ENCODE data around the gene FMNL1. TPM values are rescaled to one million over a fixed set of nuclear protein-coding genes. Genes with fewer than 3 reads are reported as not detected.

FMNL1 gene
- polyA plus RNA-seq, 1 donor (not counting 4 experiments of a cell fraction or from before 2014, with no cell fraction given): 0.46 TPM

DNA sequence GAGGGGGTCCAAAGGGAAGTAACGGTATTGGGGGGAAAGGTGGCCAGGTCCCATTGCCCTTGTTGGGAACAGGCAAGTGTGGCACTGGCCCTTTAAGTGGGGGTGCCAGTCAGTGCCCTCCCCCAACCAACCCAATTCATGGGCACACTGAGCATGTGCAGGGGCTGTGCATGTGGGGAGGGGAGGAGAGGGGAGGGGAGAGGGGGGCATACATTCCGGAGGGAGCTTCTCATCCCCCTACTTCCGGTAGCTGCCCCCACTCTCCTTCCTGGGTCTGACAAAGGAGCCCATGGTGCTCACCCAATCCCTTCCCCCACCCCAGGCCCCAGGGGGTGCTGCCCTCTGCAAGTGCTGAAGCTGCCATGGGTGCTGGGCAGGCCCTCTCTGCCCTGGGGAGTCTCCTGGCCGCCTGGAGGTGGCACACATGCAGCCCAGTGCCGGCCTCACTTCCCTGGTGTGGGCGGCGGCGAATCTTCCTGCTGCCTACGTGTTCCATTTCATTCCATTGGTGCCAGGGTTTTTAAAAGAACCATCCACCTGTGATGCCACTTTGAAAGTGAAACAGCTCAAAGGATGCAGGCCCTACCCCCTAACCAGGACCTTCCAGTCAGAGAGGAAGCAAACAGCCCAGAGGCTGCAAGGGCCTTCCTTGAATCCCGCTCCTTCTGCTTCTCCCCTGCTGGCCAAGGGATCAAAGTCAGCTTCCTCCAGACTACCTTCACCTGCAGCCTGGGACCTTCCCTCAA is 49.0 kb upstream of the FMNL1 start:
- peak overlapping the region; percentile 41 to 92 (median 83) for H3K4me3 ChIP-seq (ENCODE audit: control insufficient read depth in 2 of 3, extremely low read depth in 1 of 3, insufficient read depth in 2 of 3, low read depth in 1 of 3, low read length in 3 of 3)
- no peak for TF ChIP-seq EZH2 (IDR thresholded peaks at IDR 0.05; ENCODE audit: low read length)
- TF ChIP-seq, protein P1, sequence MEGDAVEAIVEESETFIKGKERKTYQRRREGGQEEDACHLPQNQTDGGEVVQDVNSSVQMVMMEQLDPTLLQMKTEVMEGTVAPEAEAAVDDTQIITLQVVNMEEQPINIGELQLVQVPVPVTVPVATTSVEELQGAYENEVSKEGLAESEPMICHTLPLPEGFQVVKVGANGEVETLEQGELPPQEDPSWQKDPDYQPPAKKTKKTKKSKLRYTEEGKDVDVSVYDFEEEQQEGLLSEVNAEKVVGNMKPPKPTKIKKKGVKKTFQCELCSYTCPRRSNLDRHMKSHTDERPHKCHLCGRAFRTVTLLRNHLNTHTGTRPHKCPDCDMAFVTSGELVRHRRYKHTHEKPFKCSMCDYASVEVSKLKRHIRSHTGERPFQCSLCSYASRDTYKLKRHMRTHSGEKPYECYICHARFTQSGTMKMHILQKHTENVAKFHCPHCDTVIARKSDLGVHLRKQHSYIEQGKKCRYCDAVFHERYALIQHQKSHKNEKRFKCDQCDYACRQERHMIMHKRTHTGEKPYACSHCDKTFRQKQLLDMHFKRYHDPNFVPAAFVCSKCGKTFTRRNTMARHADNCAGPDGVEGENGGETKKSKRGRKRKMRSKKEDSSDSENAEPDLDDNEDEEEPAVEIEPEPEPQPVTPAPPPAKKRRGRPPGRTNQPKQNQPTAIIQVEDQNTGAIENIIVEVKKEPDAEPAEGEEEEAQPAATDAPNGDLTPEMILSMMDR (optimal IDR thresholded peaks at IDR 0.05 in 1 of 3, IDR thresholded peaks at IDR 0.05 in 1 of 3, conservative IDR thresholded peaks at IDR 0.05 in 1 of 3; ENCODE audit: extremely low read depth in 1 of 3, insufficient read depth in 2 of 3, low read length in 3 of 3): peak in 2 of 3 experiments; percentile 26 to 39
- no peaks in the 10 kb centered on the region for H3K9me3 ChIP-seq (ENCODE audit: control insufficient read depth, low read depth, low read length)
- H3K9me1 ChIP-seq (ENCODE audit: control insufficient read depth, extremely low read depth, insufficient read depth, low read length): no peaks in the 10 kb centered on the region
- dilution Hi-C loops (cut with MboI; ENCODE audit: extremely low pct_ligation_motif_present, low sequenced_read_pairs): no loop called here
- H3K36me3 ChIP-seq (ENCODE audit: control insufficient read depth in 2 of 2, extremely low read depth in 1 of 2, insufficient read depth in 2 of 2, low read length in 2 of 2): no peaks in the 10 kb centered on the region
- H3K9ac ChIP-seq (ENCODE audit: control insufficient read depth, extremely low read depth, insufficient read depth, low read length): peak overlapping the region; percentile 99
- H3K4me2 ChIP-seq (ENCODE audit: control insufficient read depth, extremely low read depth, insufficient read depth, low read depth, low read length): peak overlapping the region; percentile 99
- H3K27me3 ChIP-seq (ENCODE audit: control insufficient read depth, extremely low read depth, insufficient read depth, low read length): no peaks in the 10 kb centered on the region
- H3K27ac ChIP-seq (ENCODE audit: control insufficient read depth, insufficient read depth, low read length): peak overlapping the region; percentile 100
- peak; percentile 95 for DNase-seq (ENCODE audit: low read depth, low spot score)
- no peaks in the 10 kb centered on the region for H4K20me1 ChIP-seq (ENCODE audit: control insufficient read depth, extremely low read depth, insufficient read depth, low read length)
- peaks cover 51% of the 10 kb centered on the region for H3K4me1 ChIP-seq (ENCODE audit: control insufficient read depth, extremely low read depth, insufficient read depth, low read length)
- peak; percentile 86 for FAIRE-seq
- peak overlapping the region; percentile 47 for H2AFZ ChIP-seq (ENCODE audit: control insufficient read depth, low read length)
- H3K79me2 ChIP-seq (ENCODE audit: control insufficient read depth, insufficient read depth, low read length): no peaks in the 10 kb centered on the region

DNA sequence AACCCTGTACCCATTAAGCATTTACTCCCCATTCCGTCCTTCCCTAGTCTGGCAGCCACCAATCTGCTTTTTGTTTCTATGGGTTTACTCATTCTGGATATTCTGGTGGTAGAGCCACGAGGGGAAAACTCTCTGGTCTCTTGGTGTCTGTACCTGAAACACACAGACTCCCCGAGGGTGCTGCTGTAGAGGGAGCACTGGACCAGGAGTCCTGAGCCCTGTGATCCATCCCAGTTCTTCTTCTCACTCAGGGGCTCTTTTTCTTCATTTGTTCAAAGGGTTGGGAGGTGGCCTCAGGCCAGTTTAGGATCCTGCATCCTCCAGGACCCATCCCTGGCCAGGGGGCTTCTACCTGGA is 45.9 kb upstream of the FMNL1 start:
- H2AFZ ChIP-seq (ENCODE audit: control insufficient read depth, low read length): peak overlapping the region; percentile 67
- no peaks in the 10 kb centered on the region for H3K27me3 ChIP-seq (ENCODE audit: control insufficient read depth, extremely low read depth, insufficient read depth, low read length)
- H3K4me1 ChIP-seq (ENCODE audit: control insufficient read depth, extremely low read depth, insufficient read depth, low read length): peaks cover 42% of the 10 kb centered on the region
- H3K9me1 ChIP-seq (ENCODE audit: control insufficient read depth, extremely low read depth, insufficient read depth, low read length): no peaks in the 10 kb centered on the region
- H3K9me3 ChIP-seq (ENCODE audit: control insufficient read depth, low read depth, low read length): no peaks in the 10 kb centered on the region
- H3K9ac ChIP-seq (ENCODE audit: control insufficient read depth, extremely low read depth, insufficient read depth, low read length): peak overlapping the region; percentile 40
- dilution Hi-C loops (cut with MboI; ENCODE audit: extremely low pct_ligation_motif_present, low sequenced_read_pairs): no loop called here
- TF ChIP-seq, protein P1 (optimal IDR thresholded peaks at IDR 0.05 in 1 of 3, IDR thresholded peaks at IDR 0.05 in 1 of 3, conservative IDR thresholded peaks at IDR 0.05 in 1 of 3; ENCODE audit: extremely low read depth in 1 of 3, insufficient read depth in 2 of 3, low read length in 3 of 3): no peak
- no peak for TF ChIP-seq EZH2 (IDR thresholded peaks at IDR 0.05; ENCODE audit: low read length)
- FAIRE-seq (no peak), DNase-seq (ENCODE audit: low read depth, low spot score) (no peak)
- no peaks in the 10 kb centered on the region for H3K79me2 ChIP-seq (ENCODE audit: control insufficient read depth, insufficient read depth, low read length)
- H4K20me1 ChIP-seq (ENCODE audit: control insufficient read depth, extremely low read depth, insufficient read depth, low read length): no peaks in the 10 kb centered on the region
- H3K36me3 ChIP-seq (ENCODE audit: control insufficient read depth in 2 of 2, extremely low read depth in 1 of 2, insufficient read depth in 2 of 2, low read length in 2 of 2): no peaks in the 10 kb centered on the region
- peak overlapping the region; percentile 53 for H3K4me2 ChIP-seq (ENCODE audit: control insufficient read depth, extremely low read depth, insufficient read depth, low read depth, low read length)
- H3K4me3 ChIP-seq (ENCODE audit: control insufficient read depth in 2 of 3, extremely low read depth in 1 of 3, insufficient read depth in 2 of 3, low read depth in 1 of 3, low read length in 3 of 3): no peak overlapping the region
- peak overlapping the region; percentile 60 for H3K27ac ChIP-seq (ENCODE audit: control insufficient read depth, insufficient read depth, low read length)
